ENCODE results near the gene KCNMA1. TPM values are rescaled to one million over a fixed set of nuclear protein-coding genes. Genes with fewer than 3 reads are reported as not detected.

The KCNMA1 gene
- total and polyA plus RNA-seq, 10 of the 15 experiments (the other 5 are each of a cell fraction or from before 2014, with no cell fraction given): 8.5 to 77.0 (median 21.3) TPM

GRCh38 chr10:77436257-77436975 is 201.2 kb downstream of the KCNMA1 start (continued):
- TF ChIP-seq REST (IDR thresholded peaks at IDR 0.05; ENCODE audit: low read depth, low read length) (no peak), RFX5 (IDR thresholded peaks at IDR 0.05; ENCODE audit: low read depth, low read length) (no peak), SKIL (IDR thresholded peaks at IDR 0.05; ENCODE audit: low read depth, poor library complexity, severe bottlenecking) (no peak), YBX1 (IDR thresholded peaks at IDR 0.05) (no peak), NR2C1 (IDR thresholded peaks at IDR 0.05) (no peak), CBX3 (IDR thresholded peaks at IDR 0.05; ENCODE audit: borderline replicate concordance, low read depth) (no peak)

- Histone ChIP-seq H3K27me3 (replicated peaks in 1 of 2; ENCODE audit: control insufficient read depth in 2 of 2, insufficient read depth in 2 of 2, low read length in 1 of 2) (no peaks in the 10 kb centered on the region), H4K20me1 (ENCODE audit: control insufficient read depth, insufficient read depth) (peaks cover 2% of the 10 kb centered on the region; the same call in 1 of the 2 replicates), H3K36me3 (ENCODE audit: control insufficient read depth in 2 of 2, insufficient read depth in 2 of 2, low read length in 1 of 2) (no peaks in the 10 kb centered on the region), H3K4me2 (ENCODE audit: control insufficient read depth, insufficient read depth) (no peak overlapping the region), H3K9ac (ENCODE audit: control insufficient read depth, insufficient read depth, low read length) (no peak overlapping the region), H3K27ac (ENCODE audit: control insufficient read depth, insufficient read depth) (no peak overlapping the region), H3K4me1 (ENCODE audit: control insufficient read depth, insufficient read depth, low read length) (no peaks in the 10 kb centered on the region), H3K9me3 (replicated peaks; ENCODE audit: control insufficient read depth, insufficient read depth, low read length) (no peaks in the 10 kb centered on the region), H2AFZ (ENCODE audit: control insufficient read depth, low read depth, low read length) (no peak overlapping the region), H3K79me2 (ENCODE audit: control insufficient read depth, insufficient read depth, low read length) (no peaks in the 10 kb centered on the region), H3K4me3 (no peak overlapping the region)
- 33% methylated on average over 7 of the region's 7 CpGs for WGBS (ENCODE audit: insufficient coverage, insufficient replicate concordance, low lambda C conversion rate, missing lambda C conversion rate)
- DNase-seq (ENCODE audit: low read depth, low spot score) (no peak), FAIRE-seq (no peak), ATAC-seq (no peak)
- CTCF ChIA-PET: no interaction called here
- intact Hi-C loops (cut with micrococcal nuclease; ENCODE audit: unreplicated experiment): no loop called here
- in situ Hi-C loops (cut with MboI): no loop called here
- no TSS peak for BruUV-seq (replicated peaks)
- POLR2A ChIA-PET: no interaction called here
- RAD21 ChIA-PET (ENCODE audit: unreplicated experiment): interaction anchor here (1.1 kb wide), 1 partner anchor 91 kb away, joined by 3 read pairs; no protein-coding TSS in a partner anchor
- SMC1A ChIA-PET (ENCODE audit: uncharacterized antibody, unreplicated experiment): no interaction called here
- TF ChIP-seq NBN (IDR thresholded peaks at IDR 0.05) (no peak), USF2 (IDR thresholded peaks at IDR 0.05; ENCODE audit: borderline replicate concordance, low read depth, low read length) (no peak), NFXL1 (IDR thresholded peaks at IDR 0.05; ENCODE audit: borderline replicate concordance) (no peak), CHD2 (IDR thresholded peaks at IDR 0.05; ENCODE audit: borderline replicate concordance, low read depth, low read length) (no peak), IRF5 (IDR thresholded peaks at IDR 0.05; ENCODE audit: borderline replicate concordance) (no peak), IKZF1 (conservative IDR thresholded peaks at IDR 0.05) (no peak), WRNIP1 (IDR thresholded peaks at IDR 0.05; ENCODE audit: borderline replicate concordance, low read depth, low read length) (no peak), FOXM1 (IDR thresholded peaks at IDR 0.05; ENCODE audit: low read depth, low read length) (no peak)
These were observed 204.1 kb downstream of the KCNMA1 start for GRCh38 chr10:77433546-77433945.
